Effector CD8-positive, alpha-beta T cell (primary cell): Measurements from ENCODE around the gene S100A3.
"Not testable (repeated sequence)": the region's sequence is repeated elsewhere in the genome, so short reads cannot be mapped to it uniquely, and the experiment has no call there.

Source experiments
- DNase-seq: peaks from one replicate; lab custom pipeline; 2025; lab: John Stamatoyannopoulos, UW
- total RNA-seq, 4 experiments: gene quantifications; one replicate each; lab custom pipeline; 2026; lab: John Stamatoyannopoulos, UW

Gene S100A3
- 0 reads per million in 4 experiments for total RNA-seq

- DNase-seq, result no peak
Observed at GRCh38 chr1:153548722-153549688, at the start of gene S100A3. TSS of gene S100A3 (minus strand) at chr1:153549258. CDS start at chr1:153548485, 773 bp downstream.

- no peak for DNase-seq
Observed at GRCh38 chr1:153598309-153599172, 49.5 kb upstream of the S100A3 start.

GRCh38 chr1:153597206-153597605 is 48.1 kb upstream of the S100A3 start:
- no peak for DNase-seq

- DNase-seq, result no peak
Observed at GRCh38 chr1:153592748-153593147, 43.7 kb upstream of the S100A3 start.

GRCh38 chr1:153588482-153588881 is 39.4 kb upstream of the S100A3 start:
- no peak for DNase-seq

- not testable (repeated sequence) for DNase-seq
Observed at GRCh38 chr1:153588033-153588432, 39.0 kb upstream of the S100A3 start.

- DNase-seq, result no peak
Observed at GRCh38 chr1:153587314-153587713, 38.3 kb upstream of the S100A3 start.

GRCh38 chr1:153586347-153586746 is 37.3 kb upstream of the S100A3 start:
- no peak for DNase-seq

GRCh38 chr1:153585006-153585405 is 35.9 kb upstream of the S100A3 start:
- DNase-seq, result no peak

- DNase-seq, result no peak
Observed at GRCh38 chr1:153583976-153584375, 34.9 kb upstream of the S100A3 start.

GRCh38 chr1:153583514-153583913 is 34.5 kb upstream of the S100A3 start:
- not testable (repeated sequence) for DNase-seq

GRCh38 chr1:153582836-153583235 is 33.8 kb upstream of the S100A3 start:
- DNase-seq, result not testable (repeated sequence)

GRCh38 chr1:153578936-153579335 is 29.9 kb upstream of the S100A3 start:
- DNase-seq, result no peak

GRCh38 chr1:153578490-153578889 is 29.4 kb upstream of the S100A3 start:
- no peak for DNase-seq

GRCh38 chr1:153577624-153578051 is 28.6 kb upstream of the S100A3 start:
- no peak for DNase-seq

GRCh38 chr1:153577138-153577537 is 28.1 kb upstream of the S100A3 start:
- DNase-seq, result no peak

GRCh38 chr1:153575497-153575896 is 26.4 kb upstream of the S100A3 start:
- DNase-seq, result not testable (repeated sequence)

GRCh38 chr1:153575081-153575491 is 26.0 kb upstream of the S100A3 start:
- DNase-seq, result not testable (repeated sequence)

- no peak for DNase-seq
Observed at GRCh38 chr1:153573351-153573750, 24.3 kb upstream of the S100A3 start.

GRCh38 chr1:153572569-153573015 is 23.5 kb upstream of the S100A3 start:
- DNase-seq, result no peak

- DNase-seq, result no peak
Observed at GRCh38 chr1:153571706-153572105, 22.6 kb upstream of the S100A3 start.

- no peak for DNase-seq
Observed at GRCh38 chr1:153570874-153571273, 21.8 kb upstream of the S100A3 start.
